Measurements from ENCODE around the gene AP2A2. TPM values are rescaled to one million over a fixed set of nuclear protein-coding genes. Genes with fewer than 3 reads are reported as not detected.
A peak's percentile ranks its signal among the peaks of the same experiment; 100 is the strongest.

The AP2A2 gene
- total RNA-seq, 1 experiment from 2014 or later, result 47.1 TPM

- no peak for TF ChIP-seq ZNF532 (CRISPR knock-in tag; IDR thresholded peaks at IDR 0.05; ENCODE audit: borderline replicate concordance)
Observed at GRCh38 chr11:909406-909805, 16.3 kb upstream of the AP2A2 start (continued).

DNA sequence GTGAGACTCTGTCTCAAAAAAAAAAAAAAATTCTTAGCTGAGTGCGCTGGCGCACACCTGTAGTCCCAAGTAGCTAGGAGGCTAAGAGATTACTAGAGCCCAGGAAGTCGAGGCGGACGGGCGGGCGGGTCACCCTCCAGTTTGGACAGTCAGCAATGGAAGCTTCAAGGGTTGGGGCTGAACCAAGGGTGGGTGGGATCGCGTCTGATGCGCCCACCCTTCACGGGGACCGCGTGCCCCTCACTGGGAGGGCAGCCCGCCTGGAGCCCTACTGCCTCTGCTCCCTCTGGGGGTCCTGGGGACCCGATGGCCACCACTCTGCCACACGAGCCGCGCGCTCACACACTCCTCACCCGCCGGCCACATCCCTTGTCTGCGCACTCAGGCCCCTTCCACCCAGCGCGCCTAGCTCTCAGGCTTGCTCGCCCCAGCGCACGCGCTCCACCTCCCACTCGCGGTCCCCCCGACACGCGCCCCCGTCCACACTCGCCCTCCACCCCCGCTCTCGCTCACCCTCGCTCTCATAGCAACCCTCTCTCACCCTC, 15.6 kb upstream of the AP2A2 start:
- CTCF ChIA-PET, result interaction anchor here (0.7 to 3.5 kb wide), 8 partner anchors 12 to 141 kb away, joined by 4 to 25 read pairs (median 8); partner anchors contain the start of gene AP2A2
- DNase-seq (ENCODE audit: low spot score), result no peak
- Mint-ChIP-seq H3K4me1 (peaks cover 12% of the 10 kb centered on the region), H3K36me3 (0 out of 2 replicates have a peak, but pooled peaks cover 4% of the 10 kb centered on the region), H3K9me3 (no peaks in the 10 kb centered on the region), H3K27me3 (ENCODE audit: low read depth) (no peaks in the 10 kb centered on the region), H3K27ac (no peak overlapping the region), H3K4me3 (peak overlapping the region; percentile 85)
- peak; percentile 6; the same call in 1 of the 2 replicates for ATAC-seq
- POLR2A ChIA-PET, result interaction anchor here (0.6 to 1.5 kb wide), 3 partner anchors 66 to 554 kb away, joined by 3 to 5 read pairs (median 4); no protein-coding TSS in a partner anchor
- TF ChIP-seq MAX (CRISPR knock-in tag; IDR thresholded peaks at IDR 0.05) (no peak), ATF3 (CRISPR knock-in tag; conservative IDR thresholded peaks at IDR 0.05) (no peak), CBFB (CRISPR knock-in tag; IDR thresholded peaks at IDR 0.05; ENCODE audit: low read depth) (no peak), ZNF232 (CRISPR knock-in tag; IDR thresholded peaks at IDR 0.05) (0 out of 2 replicates have a peak, but pooled peaks have one; percentile 27), FOXP1 (CRISPR knock-in tag; IDR thresholded peaks at IDR 0.05; ENCODE audit: borderline replicate concordance) (no peak), JUN (CRISPR knock-in tag; IDR thresholded peaks at IDR 0.05) (0 out of 2 replicates have a peak, but pooled peaks have one; percentile 9), RELA (CRISPR knock-in tag; IDR thresholded peaks at IDR 0.05; ENCODE audit: borderline replicate concordance) (no peak), CREB1 (CRISPR knock-in tag; IDR thresholded peaks at IDR 0.05) (no peak)

DNA sequence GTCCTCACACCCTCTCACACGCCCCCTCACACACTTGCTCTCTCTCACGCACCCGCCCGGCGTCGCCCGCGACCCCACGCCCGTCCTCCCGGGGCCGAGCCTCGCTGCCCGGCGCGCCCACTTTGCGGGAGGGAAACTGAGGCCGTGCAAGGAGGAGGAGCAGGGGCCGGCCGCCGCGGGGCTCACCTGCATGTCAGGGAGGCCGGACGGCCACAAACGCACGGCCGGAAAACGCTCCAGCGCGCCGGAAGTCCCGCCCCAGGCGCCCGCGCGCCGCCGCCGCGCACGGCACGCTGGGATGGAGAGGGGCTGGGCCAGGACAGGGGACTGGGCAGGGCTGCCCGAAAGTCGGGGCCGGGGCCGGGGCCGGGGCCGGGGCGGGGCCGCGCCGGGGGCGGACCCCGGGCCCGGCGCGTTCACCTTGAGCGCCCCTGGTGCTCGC, 15.1 kb upstream of the AP2A2 start, which contains the start of gene CHID1:
Gene CHID1, minus strand, starts transcription at position 222 of the 442 bp plus-strand sequence. CDS start 5,994 bp downstream, outside the sequence.
- Mint-ChIP-seq H3K9me3 (no peaks in the 10 kb centered on the region), H3K4me1 (peaks cover 12% of the 10 kb centered on the region), H3K27me3 (ENCODE audit: low read depth) (no peaks in the 10 kb centered on the region), H3K36me3 (0 out of 2 replicates have a peak, but pooled peaks cover 4% of the 10 kb centered on the region), H3K27ac (peak within 1 kb of the TSS; percentile 81), H3K4me3 (peak within 1 kb of the TSS; percentile 85)
- DNase-seq (ENCODE audit: low spot score), result peak; percentile 89
- ATAC-seq, result peak; percentile 95
- ChIA-PET CTCF (interaction anchor here (0.6 to 3.5 kb wide), 9 partner anchors 11 to 141 kb away, joined by 3 to 25 read pairs (median 7); partner anchors contain the start of gene AP2A2), POLR2A (interaction anchor here (0.7 to 1.5 kb wide), 3 partner anchors 10 to 554 kb away, joined by 4 to 5 read pairs (median 4); no protein-coding TSS in a partner anchor)
- TF ChIP-seq, protein P1, sequence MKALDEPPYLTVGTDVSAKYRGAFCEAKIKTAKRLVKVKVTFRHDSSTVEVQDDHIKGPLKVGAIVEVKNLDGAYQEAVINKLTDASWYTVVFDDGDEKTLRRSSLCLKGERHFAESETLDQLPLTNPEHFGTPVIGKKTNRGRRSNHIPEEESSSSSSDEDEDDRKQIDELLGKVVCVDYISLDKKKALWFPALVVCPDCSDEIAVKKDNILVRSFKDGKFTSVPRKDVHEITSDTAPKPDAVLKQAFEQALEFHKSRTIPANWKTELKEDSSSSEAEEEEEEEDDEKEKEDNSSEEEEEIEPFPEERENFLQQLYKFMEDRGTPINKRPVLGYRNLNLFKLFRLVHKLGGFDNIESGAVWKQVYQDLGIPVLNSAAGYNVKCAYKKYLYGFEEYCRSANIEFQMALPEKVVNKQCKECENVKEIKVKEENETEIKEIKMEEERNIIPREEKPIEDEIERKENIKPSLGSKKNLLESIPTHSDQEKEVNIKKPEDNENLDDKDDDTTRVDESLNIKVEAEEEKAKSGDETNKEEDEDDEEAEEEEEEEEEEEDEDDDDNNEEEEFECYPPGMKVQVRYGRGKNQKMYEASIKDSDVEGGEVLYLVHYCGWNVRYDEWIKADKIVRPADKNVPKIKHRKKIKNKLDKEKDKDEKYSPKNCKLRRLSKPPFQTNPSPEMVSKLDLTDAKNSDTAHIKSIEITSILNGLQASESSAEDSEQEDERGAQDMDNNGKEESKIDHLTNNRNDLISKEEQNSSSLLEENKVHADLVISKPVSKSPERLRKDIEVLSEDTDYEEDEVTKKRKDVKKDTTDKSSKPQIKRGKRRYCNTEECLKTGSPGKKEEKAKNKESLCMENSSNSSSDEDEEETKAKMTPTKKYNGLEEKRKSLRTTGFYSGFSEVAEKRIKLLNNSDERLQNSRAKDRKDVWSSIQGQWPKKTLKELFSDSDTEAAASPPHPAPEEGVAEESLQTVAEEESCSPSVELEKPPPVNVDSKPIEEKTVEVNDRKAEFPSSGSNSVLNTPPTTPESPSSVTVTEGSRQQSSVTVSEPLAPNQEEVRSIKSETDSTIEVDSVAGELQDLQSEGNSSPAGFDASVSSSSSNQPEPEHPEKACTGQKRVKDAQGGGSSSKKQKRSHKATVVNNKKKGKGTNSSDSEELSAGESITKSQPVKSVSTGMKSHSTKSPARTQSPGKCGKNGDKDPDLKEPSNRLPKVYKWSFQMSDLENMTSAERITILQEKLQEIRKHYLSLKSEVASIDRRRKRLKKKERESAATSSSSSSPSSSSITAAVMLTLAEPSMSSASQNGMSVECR (CRISPR knock-in tag; IDR thresholded peaks at IDR 0.05; ENCODE audit: borderline replicate concordance), result peak; percentile 43; the same call in 1 of the 2 replicates
- TF ChIP-seq FOXP1 (CRISPR knock-in tag; IDR thresholded peaks at IDR 0.05; ENCODE audit: borderline replicate concordance) (peak; percentile 62; the same call in 1 of the 2 replicates), HMGA2 (CRISPR knock-in tag; IDR thresholded peaks at IDR 0.05) (no peak), USF1 (CRISPR knock-in tag; IDR thresholded peaks at IDR 0.05) (no peak), JUN (CRISPR knock-in tag; IDR thresholded peaks at IDR 0.05) (0 out of 2 replicates have a peak, but pooled peaks have one; percentile 12), MXD4 (CRISPR knock-in tag; IDR thresholded peaks at IDR 0.05; ENCODE audit: borderline replicate concordance) (no peak), ZNF219 (CRISPR knock-in tag; IDR thresholded peaks at IDR 0.05; ENCODE audit: borderline replicate concordance) (no peak)
- TF ChIP-seq, protein P2, sequence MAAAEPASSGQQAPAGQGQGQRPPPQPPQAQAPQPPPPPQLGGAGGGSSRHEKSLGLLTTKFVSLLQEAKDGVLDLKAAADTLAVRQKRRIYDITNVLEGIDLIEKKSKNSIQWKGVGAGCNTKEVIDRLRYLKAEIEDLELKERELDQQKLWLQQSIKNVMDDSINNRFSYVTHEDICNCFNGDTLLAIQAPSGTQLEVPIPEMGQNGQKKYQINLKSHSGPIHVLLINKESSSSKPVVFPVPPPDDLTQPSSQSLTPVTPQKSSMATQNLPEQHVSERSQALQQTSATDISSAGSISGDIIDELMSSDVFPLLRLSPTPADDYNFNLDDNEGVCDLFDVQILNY (CRISPR knock-in tag; IDR thresholded peaks at IDR 0.05), result no peak; the same call in 1 of the 2 replicates
- TF ChIP-seq, protein P3, sequence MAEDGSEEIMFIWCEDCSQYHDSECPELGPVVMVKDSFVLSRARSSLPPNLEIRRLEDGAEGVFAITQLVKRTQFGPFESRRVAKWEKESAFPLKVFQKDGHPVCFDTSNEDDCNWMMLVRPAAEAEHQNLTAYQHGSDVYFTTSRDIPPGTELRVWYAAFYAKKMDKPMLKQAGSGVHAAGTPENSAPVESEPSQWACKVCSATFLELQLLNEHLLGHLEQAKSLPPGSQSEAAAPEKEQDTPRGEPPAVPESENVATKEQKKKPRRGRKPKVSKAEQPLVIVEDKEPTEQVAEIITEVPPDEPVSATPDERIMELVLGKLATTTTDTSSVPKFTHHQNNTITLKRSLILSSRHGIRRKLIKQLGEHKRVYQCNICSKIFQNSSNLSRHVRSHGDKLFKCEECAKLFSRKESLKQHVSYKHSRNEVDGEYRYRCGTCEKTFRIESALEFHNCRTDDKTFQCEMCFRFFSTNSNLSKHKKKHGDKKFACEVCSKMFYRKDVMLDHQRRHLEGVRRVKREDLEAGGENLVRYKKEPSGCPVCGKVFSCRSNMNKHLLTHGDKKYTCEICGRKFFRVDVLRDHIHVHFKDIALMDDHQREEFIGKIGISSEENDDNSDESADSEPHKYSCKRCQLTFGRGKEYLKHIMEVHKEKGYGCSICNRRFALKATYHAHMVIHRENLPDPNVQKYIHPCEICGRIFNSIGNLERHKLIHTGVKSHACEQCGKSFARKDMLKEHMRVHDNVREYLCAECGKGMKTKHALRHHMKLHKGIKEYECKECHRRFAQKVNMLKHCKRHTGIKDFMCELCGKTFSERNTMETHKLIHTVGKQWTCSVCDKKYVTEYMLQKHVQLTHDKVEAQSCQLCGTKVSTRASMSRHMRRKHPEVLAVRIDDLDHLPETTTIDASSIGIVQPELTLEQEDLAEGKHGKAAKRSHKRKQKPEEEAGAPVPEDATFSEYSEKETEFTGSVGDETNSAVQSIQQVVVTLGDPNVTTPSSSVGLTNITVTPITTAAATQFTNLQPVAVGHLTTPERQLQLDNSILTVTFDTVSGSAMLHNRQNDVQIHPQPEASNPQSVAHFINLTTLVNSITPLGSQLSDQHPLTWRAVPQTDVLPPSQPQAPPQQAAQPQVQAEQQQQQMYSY (CRISPR knock-in tag; IDR thresholded peaks at IDR 0.05), result peak; percentile 40; the same call in 1 of the 2 replicates

Measured in WTC11 (cell line).